Small intestine (tissue), 7 donors: ENCODE results near the gene FAM3A. TPM values are rescaled to one million over a fixed set of nuclear protein-coding genes. Genes with fewer than 3 reads are reported as not detected.

Experiments
- DNase-seq, 2 donors: peaks; one replicate each; pipeline versions ENCODE4 v3.0.0 to v3.0.0-alpha.2; 2013
- FAIRE-seq: peaks from 2 replicates; lab custom pipeline; 2012; peaks lifted over from hg19 to GRCh38; lab: Jason Lieb, UNC
- H3K27ac ChIP-seq, 3 donors: one replicate each; pipeline ENCODE4 v1.5.1; 2013; ENCODE audit warnings: low read length in 2 of 3, mild to moderate bottlenecking in 2 of 3, control low read depth in 1 of 3, inconsistent platforms in 1 of 3, low read depth in 1 of 3, moderate library complexity in 1 of 3
- H3K27me3 ChIP-seq, 3 donors: one replicate each; pipeline ENCODE4 v1.6.1; 2013; ENCODE audit warnings: low read length in 3 of 3, inconsistent platforms in 1 of 3; ENCODE audit not compliant: control insufficient read depth in 3 of 3, insufficient read depth in 3 of 3
- H3K36me3 ChIP-seq, 3 donors: one replicate each; pipeline ENCODE4 v1.6.1; 2013; ENCODE audit warnings: low read length in 3 of 3, inconsistent platforms in 1 of 3, low read depth in 1 of 3, mild to moderate bottlenecking in 1 of 3, moderate library complexity in 1 of 3; ENCODE audit not compliant: control insufficient read depth in 3 of 3, insufficient read depth in 2 of 3
- H3K4me1 ChIP-seq, 3 donors: one replicate each; pipeline ENCODE4 v1.6.1; 2013; ENCODE audit warnings: low read length in 2 of 3, inconsistent platforms in 1 of 3, low read depth in 1 of 3, mild to moderate bottlenecking in 1 of 3, moderate library complexity in 1 of 3; ENCODE audit not compliant: control insufficient read depth in 3 of 3, insufficient read depth in 2 of 3
- H3K4me3 ChIP-seq, 3 donors: one replicate each; pipeline ENCODE4 v1.5.1; 2013; ENCODE audit warnings: low read length in 3 of 3, control low read depth in 1 of 3, inconsistent platforms in 1 of 3, low read depth in 1 of 3, mild to moderate bottlenecking in 1 of 3, moderate library complexity in 1 of 3
- H3K9me3 ChIP-seq, 2 donors: one replicate each; pipeline ENCODE4 v1.6.1; 2013; ENCODE audit warnings: low read depth in 1 of 2, low read length in 1 of 2; ENCODE audit not compliant: control insufficient read depth in 2 of 2, insufficient read depth in 1 of 2
- WGBS, 3 donors: extraction: QIAGEN DNeasy Blood & Tissue Kit; methylation state at CpG; one replicate each; pipeline ENCODE4 v1.1.7; 2013; 5-methylcytosine and 5-hydroxymethylcytosine counted together
- polyA plus RNA-seq, 4 donors: library from polyadenylated mRNA; stranded (reverse) in 3 of 4; unstranded in 1 of 4; fragments of 200-250 nt in 3 of 4; fragments of 120-200 nt in 1 of 4; gene quantifications; one replicate each; pipeline versions ENCODE4 v1.2.1 to v1.2.3, GENCODE V29; 2013
- donor health status: healthy with polysubstance abuse.
- donor health status: control.
- donor health status: control.
- donor health status: Bipolar disorder and iron deficiency.
- donor health status: healthy.

The FAM3A gene
- polyA plus RNA-seq, 4 donors: 45.6 to 123 (median 90.1) TPM

DNA sequence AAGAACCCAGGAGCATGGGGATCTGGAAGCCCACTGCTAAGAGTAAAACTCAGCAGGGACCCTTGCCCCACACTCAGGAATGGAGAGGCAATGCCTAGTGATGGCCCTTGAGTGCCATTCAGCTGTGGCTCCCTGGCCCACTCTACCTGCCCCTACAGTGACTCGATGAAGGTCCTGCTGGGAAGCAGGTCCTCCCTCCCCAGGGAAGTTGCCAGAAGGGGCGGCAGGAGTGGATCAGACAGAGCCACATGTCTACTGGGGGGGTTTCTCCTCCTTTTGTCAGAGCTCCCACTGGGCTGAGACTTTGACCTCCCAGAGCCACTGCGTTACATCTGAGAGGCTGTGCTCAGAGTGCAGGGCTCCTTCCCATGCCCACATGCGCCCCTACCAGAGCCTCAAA is 26.9 kb downstream of the FAM3A start:
- FAIRE-seq (no peak), DNase-seq (no peak)
- peak overlapping the region in 1 of 3 donors; percentile 67 for H3K4me3 ChIP-seq
- peaks cover 0 to 31% (median 0%) of the 10 kb centered on the region in 3 donors for H3K36me3 ChIP-seq
- H3K27ac ChIP-seq: peak overlapping the region in 2 of 3 donors; percentile 80 to 92
- no peaks in the 10 kb centered on the region for H3K27me3 ChIP-seq
- H3K9me3 ChIP-seq: no peaks in the 10 kb centered on the region
- WGBS, 3 donors: 86 to 90% (median 88%) methylated on average over 3 to 4 of the region's 4 CpGs
- peaks cover 0 to 21% (median 0%) of the 10 kb centered on the region in 3 donors for H3K4me1 ChIP-seq

DNA sequence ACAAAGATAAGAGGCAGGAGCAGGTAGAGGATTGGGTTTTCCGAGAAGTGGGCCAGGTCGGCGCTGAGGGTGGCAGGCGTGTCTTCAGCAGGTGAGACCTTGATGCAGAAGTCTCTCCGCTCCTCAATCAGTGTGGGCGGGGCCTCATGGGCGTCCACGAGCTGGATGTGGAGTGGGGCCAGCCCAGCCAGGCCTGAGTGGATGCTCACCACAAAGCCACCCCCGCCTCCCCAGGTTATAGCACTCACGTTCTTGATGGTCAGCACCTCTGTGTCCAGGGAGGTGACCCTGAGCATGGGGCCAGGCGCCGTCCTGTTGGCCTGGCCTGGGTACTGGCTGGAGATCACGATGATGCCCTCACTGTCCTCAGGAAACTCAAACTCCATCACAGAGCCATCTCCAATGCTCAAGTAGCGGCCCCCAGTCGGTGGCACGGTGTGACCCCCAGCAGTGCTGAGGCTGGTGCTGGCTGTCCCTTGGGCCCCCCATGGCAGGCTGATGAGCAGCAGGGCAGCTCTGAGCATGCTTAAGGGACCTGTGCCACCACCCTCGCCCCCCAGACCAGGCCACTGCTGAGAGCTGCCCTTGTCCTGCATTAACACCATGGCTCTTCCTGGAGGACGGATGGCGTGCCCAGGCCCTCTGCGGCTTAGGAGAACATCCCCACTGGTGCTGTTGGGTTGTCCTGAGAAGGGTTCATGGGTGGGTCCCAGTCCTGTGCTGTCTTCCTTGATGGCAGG is 27.5 kb downstream of the FAM3A start:
- 80 to 89% (median 86%) methylated on average over 14 to 20 of the region's 20 CpGs for WGBS, 3 donors

DNA sequence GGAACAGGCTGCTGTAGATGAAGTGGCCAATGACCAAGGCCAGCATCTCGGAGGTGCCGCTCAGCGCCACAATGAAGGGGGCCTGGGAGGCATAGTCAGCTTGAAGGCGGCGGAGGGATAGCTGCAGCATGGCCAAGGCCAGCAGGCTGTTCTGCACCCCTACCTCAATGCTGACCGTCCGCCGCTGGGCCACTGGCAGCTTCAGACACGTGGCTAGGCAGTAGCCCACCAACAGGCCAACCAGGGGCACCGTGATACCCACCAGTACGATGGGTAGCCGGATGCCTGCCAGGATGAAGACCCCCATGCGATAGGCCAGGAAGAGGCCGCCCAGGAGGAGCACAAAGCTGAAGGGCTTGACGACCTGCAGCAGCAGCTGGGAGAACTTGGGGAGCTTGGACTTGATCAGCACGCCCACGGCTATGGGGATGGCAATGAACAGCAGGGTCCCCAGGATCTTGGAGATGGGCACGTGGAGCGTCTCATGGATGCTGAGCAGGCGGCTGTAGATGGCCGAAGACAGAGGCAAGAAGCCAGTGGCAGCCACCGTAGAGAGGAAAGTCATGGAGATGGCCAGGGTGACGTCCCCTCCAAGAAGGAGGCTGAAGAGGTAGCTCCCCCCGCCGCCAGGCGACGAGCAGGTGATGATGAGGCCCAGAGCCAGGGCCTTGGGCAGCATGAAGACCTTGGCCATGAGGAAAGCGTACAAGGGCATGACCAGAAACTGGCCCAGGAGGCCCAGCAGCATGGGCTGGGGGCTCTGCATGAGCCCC is 28.3 kb downstream of the FAM3A start:
- no peak for FAIRE-seq
- no peak for DNase-seq
- H3K27ac ChIP-seq: no peak overlapping the region

More for the DNA sequence above, 27.5 kb downstream of the FAM3A start:
- H3K36me3 ChIP-seq: peaks cover 0 to 36% (median 0%) of the 10 kb centered on the region in 3 donors
- no peaks in the 10 kb centered on the region for H3K27me3 ChIP-seq
- no peak overlapping the region for H3K4me3 ChIP-seq
- peaks cover 0 to 22% (median 0%) of the 10 kb centered on the region in 3 donors for H3K4me1 ChIP-seq
- no peak overlapping the region for H3K27ac ChIP-seq
- FAIRE-seq (no peak), DNase-seq (no peak)
- H3K9me3 ChIP-seq: no peaks in the 10 kb centered on the region

DNA sequence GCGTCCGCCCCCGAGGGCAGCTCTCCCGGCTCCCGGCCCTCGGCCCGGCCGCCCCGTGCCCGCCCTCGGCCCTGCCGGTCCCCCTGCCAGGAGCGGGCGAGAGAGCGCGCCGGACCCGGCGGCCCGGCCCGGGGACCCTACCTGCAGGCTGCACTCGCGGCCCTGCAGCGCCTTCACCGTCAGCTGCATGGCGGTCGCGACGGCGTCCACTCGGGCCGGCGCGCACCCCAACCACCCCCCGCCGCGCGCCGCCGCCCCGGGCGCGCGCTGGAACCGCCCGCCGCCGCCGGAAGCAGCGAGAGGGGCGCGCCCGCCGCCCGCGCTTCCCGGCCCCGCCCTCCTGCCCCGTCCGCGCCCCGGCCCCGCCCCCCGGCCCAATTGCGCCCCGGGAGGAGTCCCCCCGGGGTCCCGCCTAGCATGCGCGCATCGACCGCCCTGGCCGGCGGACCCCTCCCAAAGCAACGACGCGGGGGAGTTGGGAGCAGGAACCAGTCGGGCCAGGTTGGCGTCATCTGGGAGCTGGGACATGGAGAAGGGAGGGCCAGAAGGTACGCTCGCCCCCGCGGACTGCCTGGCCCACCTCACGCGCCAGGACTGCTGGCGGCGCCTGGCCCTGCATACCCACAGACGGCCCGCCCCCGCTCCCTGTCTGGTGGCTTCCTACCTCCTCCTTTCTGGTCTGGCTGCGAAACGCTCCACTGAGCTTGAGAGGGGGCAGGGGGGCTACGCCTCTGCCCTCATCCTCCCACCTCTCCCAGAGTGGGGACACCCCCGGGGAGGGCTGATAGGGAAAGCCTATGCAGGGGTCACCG is 29.4 kb downstream of the FAM3A start, which contains the start of gene UBL4A:
UBL4A (minus strand) TSS at position 220 of the 812 bp plus-strand sequence; CDS start at position 189, 31 bp downstream.
- peak within 1 kb of the TSS; percentile 74 to 84 (median 75) for H3K27ac ChIP-seq
- peak; percentile 52 to 74 for DNase-seq
- H3K4me1 ChIP-seq: peaks cover 0 to 22% (median 0%) of the 10 kb centered on the region in 3 donors
- no peak for FAIRE-seq
- peaks cover 0 to 39% (median 0%) of the 10 kb centered on the region in 3 donors for H3K36me3 ChIP-seq
- WGBS, 3 donors: 1 to 36% (median 11%) methylated on average over 7 to 95 of the region's 95 CpGs
- peak within 1 kb of the TSS; percentile 50 to 63 (median 53) for H3K4me3 ChIP-seq
- H3K9me3 ChIP-seq: no peaks in the 10 kb centered on the region
- H3K27me3 ChIP-seq: no peaks in the 10 kb centered on the region

More for the DNA sequence above, 28.3 kb downstream of the FAM3A start:
- H3K4me1 ChIP-seq: peaks cover 0 to 22% (median 0%) of the 10 kb centered on the region in 3 donors
- no peaks in the 10 kb centered on the region for H3K27me3 ChIP-seq
- peaks cover 0 to 39% (median 0%) of the 10 kb centered on the region in 3 donors for H3K36me3 ChIP-seq
- 87 to 95% (median 92%) methylated on average over 18 to 28 of the region's 28 CpGs for WGBS, 3 donors
- no peaks in the 10 kb centered on the region for H3K9me3 ChIP-seq
- no peak overlapping the region for H3K4me3 ChIP-seq

DNA sequence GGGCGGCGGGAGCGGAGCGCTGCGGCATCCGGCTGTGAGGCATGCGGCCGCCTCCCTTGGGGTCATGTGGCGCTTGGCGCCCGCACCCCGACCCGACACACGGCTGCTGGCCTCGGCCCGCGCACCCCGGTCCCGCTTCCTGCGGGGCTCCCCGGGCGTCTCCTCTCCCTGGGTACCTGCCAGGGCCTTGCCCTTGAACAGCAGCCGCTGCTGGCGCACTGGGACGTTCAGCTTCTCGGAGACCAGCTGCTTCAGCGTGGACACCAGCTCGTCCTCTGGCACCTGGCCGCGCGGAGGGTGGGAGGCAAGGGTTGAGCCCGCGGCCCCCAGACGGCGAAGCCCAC is 30.0 kb downstream of the FAM3A start:
- Histone ChIP-seq H3K4me3 (peak overlapping the region; percentile 50 to 63 (median 53)), H3K27me3 (no peaks in the 10 kb centered on the region), H3K4me1 (peaks cover 0 to 22% (median 0%) of the 10 kb centered on the region in 3 donors), H3K27ac (peak overlapping the region; percentile 4 to 84 (median 74)), H3K36me3 (peaks cover 0 to 39% (median 0%) of the 10 kb centered on the region in 3 donors), H3K9me3 (no peaks in the 10 kb centered on the region)
- no peak for FAIRE-seq
- peak; percentile 36 to 55 for DNase-seq
- 1 to 47% methylated on average over 22 to 35 of the region's 35 CpGs; no CpG with 5 or more reads in 1 of the 3 donors for WGBS, 3 donors

DNA sequence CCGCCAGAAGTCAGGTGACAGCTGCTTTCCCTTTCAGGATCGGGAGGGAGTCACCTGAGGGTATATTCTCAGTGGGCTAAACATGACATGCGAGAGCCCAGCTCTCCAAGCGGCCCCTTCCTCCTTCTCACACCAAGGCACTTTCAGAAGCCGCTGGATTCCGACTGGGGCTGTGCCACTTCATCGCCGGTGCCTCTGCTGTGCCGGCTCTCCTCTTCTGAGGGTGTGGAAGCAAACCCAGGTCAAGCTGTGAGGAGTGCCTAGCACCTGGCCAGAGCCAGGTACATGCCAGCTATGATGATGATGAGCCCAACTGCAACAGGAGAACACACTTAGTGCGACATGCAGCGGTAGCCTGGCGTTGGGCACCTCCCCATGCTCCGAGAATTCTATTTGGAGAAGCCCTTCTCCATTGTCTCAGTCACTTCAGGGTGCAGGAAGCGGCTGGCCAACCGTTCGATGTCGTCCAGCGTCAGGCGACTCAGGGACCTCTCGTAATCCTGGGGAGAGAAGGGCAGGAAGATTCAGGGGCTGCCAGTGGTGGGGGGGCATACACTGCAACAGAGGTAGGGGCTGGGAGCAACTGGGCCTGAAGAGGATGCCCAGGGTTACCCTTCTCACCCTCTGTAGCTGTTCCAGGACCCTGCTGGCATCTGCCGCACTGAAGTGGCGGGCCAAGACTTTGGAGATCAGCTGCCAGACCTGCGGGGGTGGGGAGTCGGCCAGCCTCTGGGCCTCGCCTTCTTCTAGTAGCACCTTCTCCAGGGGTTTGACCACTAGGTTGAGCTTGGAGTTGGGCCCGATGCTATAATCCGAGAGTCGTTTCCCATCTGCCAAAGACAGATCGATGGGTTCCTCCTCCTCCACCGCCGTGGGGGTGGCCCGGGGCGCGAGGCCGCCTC is 30.6 kb downstream of the FAM3A start:
- Histone ChIP-seq H3K4me1 (peaks cover 0 to 22% (median 0%) of the 10 kb centered on the region in 3 donors), H3K9me3 (no peaks in the 10 kb centered on the region)
- FAIRE-seq: no peak

More for the DNA sequence above, 30.6 kb downstream of the FAM3A start:
- no peaks in the 10 kb centered on the region for H3K27me3 ChIP-seq
- WGBS, 3 donors: 45 to 69% (median 69%) methylated on average over 24 to 35 of the region's 35 CpGs
- peaks cover 0 to 39% (median 0%) of the 10 kb centered on the region in 3 donors for H3K36me3 ChIP-seq
- no peak for DNase-seq
- H3K4me3 ChIP-seq: peak overlapping the region; percentile 22 to 63 (median 50)
- peak overlapping the region; percentile 4 to 84 (median 74) for H3K27ac ChIP-seq
